K562 (cell line): ENCODE measurements around the gene NUP62. TPM values are rescaled to one million over a fixed set of nuclear protein-coding genes. Genes with fewer than 3 reads are reported as not detected.
A peak's percentile ranks its signal among the peaks of the same experiment; 100 is the strongest.

Experiments
- BRCA1 ChIP-seq, 2 experiments: fragments of 450-650 bp in 1 of 2; sonication (generic) in 1 of 2; formaldehyde crosslinking in 1 of 2; IDR thresholded peaks; 2 replicates each; pipeline versions ENCODE4 v1.5.0 to v1.6.1; 2017 to 2020; ENCODE audit warnings: mild to moderate bottlenecking in 1 of 2, missing genetic modification reagents in 1 of 2
- EP400 ChIP-seq: fragments of 450-650 bp; IDR thresholded peaks from 2 replicates; pipeline ENCODE4 v1.6.1; 2017; ENCODE audit warnings: antibody characterized with exemption, mild to moderate bottlenecking, moderate library complexity
- FOXP1 ChIP-seq: sonication (generic); formaldehyde crosslinking; IDR thresholded peaks from 2 replicates; pipeline ENCODE4 v1.8.0; 2022; ENCODE audit warnings: mild to moderate bottlenecking, missing genetic modification reagents
- GTF2B ChIP-seq: IDR thresholded peaks from 2 replicates; pipeline ENCODE4 v1.6.1; 2011; ENCODE audit not compliant: insufficient read length; ENCODE audit errors: extremely low read depth
- KLF16 ChIP-seq: IDR thresholded peaks from 2 replicates; pipeline ENCODE4 v1.6.1; 2016; ENCODE audit warnings: antibody characterized with exemption
- KLF6 ChIP-seq: fragments of 250-450 bp; sonication (Bioruptor Pico); IDR thresholded peaks from 2 replicates; pipeline ENCODE4 v1.4.0; 2020; ENCODE audit warnings: mild to moderate bottlenecking, moderate library complexity, borderline replicate concordance
- MAFF ChIP-seq: IDR thresholded peaks from 2 replicates; pipeline ENCODE4 v1.6.1; 2012; ENCODE audit warnings: low read length, improper control_type of control experiment
- MLX ChIP-seq, 2 experiments: fragments of 450-650 bp in 1 of 2; sonication (generic) in 1 of 2; formaldehyde crosslinking; conservative IDR thresholded peaks; 2 replicates each; pipeline versions ENCODE4 v1.4.0 to v1.8.1; 2020 to 2022; ENCODE audit warnings: mild to moderate bottlenecking in 1 of 2, missing genetic modification reagents in 1 of 2
- OTX1 ChIP-seq: fragments of 450-650 bp; formaldehyde crosslinking; IDR thresholded peaks from 2 replicates; pipeline ENCODE4 v1.4.0; 2022; ENCODE audit warnings: mild to moderate bottlenecking
- PBX2 ChIP-seq, 2 experiments: IDR thresholded peaks in 1 of 2; conservative IDR thresholded peaks in 1 of 2; 2 replicates each; pipeline ENCODE4 v1.6.1; 2016; ENCODE audit warnings: low read depth in 2 of 2, mild to moderate bottlenecking in 1 of 2, missing compliant biosample characterization in 1 of 2, missing genetic modification characterization in 1 of 2, moderate library complexity in 1 of 2
- POLR2H ChIP-seq: IDR thresholded peaks from 2 replicates; pipeline ENCODE4 v1.6.1; 2016; ENCODE audit warnings: missing genetic modification characterization, low read depth, mild to moderate bottlenecking, control low read depth, missing compliant biosample characterization, moderate library complexity
- RUNX1 ChIP-seq: sonication (generic); IDR thresholded peaks from 2 replicates; pipeline ENCODE4 v1.6.1; 2016; ENCODE audit warnings: antibody characterized with exemption, low read depth
- SMAD1 ChIP-seq: fragments of 150-350 bp; IDR thresholded peaks from 2 replicates; pipeline ENCODE4 v1.6.1; 2014; ENCODE audit warnings: low read length, low read depth; ENCODE audit not compliant: partially characterized antibody
- TARDBP ChIP-seq: fragments of 450-650 bp; IDR thresholded peaks from 2 replicates; pipeline ENCODE4 v1.6.1; 2016
- ZNF217 ChIP-seq: sonication (generic); formaldehyde crosslinking; IDR thresholded peaks from 2 replicates; pipeline ENCODE4 v1.8.0; 2022; ENCODE audit warnings: mild to moderate bottlenecking, missing genetic modification reagents
- ZNF23 ChIP-seq: fragments of 250-450 bp; sonication (Bioruptor Pico); IDR thresholded peaks from 2 replicates; pipeline ENCODE4 v1.4.0; 2020; ENCODE audit warnings: mild to moderate bottlenecking
- ZNF316 ChIP-seq: fragments of 450-650 bp; IDR thresholded peaks from 2 replicates; pipeline ENCODE4 v1.6.1; 2016
- ZNF583 ChIP-seq: fragments of 250-450 bp; sonication (Bioruptor Pico); IDR thresholded peaks from 2 replicates; pipeline ENCODE4 v1.4.0; 2020
- polyA plus RNA-seq, 8 experiments: library from polyadenylated mRNA; depleted of rRNA in 4 of 8; stranded (reverse) in 5 of 8; unstranded in 3 of 8; fragments of >200 nt; fragmentation: Nextera tagmentation in 2 of 8; fragmentation: Illumina TruSeq in 1 of 8; extraction: Ambion mirVana in 2 of 8; extraction: Trizol in 1 of 8; gene quantifications; 2 replicates each; pipeline versions ENCODE4 v1.2.1 to v1.2.3, GENCODE V29; 2011 to 2014; ENCODE audit warnings: inconsistent platforms in 1 of 8, missing spikeins in 1 of 8
- total RNA-seq, 7 experiments: library from RNA; depleted of rRNA in 6 of 7; stranded (reverse); fragments of >200 nt in 6 of 7; fragmentation: Illumina TruSeq in 2 of 7; extraction: Trizol in 2 of 7; gene quantifications; 2 replicates each; pipeline versions ENCODE4 v1.2.1 to v1.2.3, GENCODE V29; 2011 to 2021; ENCODE audit warnings: low replicate concordance in 1 of 7
- TF ChIP-seq, protein P1 (sequence below): sonication (generic); formaldehyde crosslinking; IDR thresholded peaks from 2 replicates; pipeline ENCODE4 v1.8.0; 2022; ENCODE audit warnings: mild to moderate bottlenecking, missing genetic modification reagents

Gene NUP62
- total and polyA plus RNA-seq, 9 of the 15 experiments (the other 6 are each of a cell fraction or from before 2014, with no cell fraction given), result 16.9 to 109 (median 66.0) TPM

DNA sequence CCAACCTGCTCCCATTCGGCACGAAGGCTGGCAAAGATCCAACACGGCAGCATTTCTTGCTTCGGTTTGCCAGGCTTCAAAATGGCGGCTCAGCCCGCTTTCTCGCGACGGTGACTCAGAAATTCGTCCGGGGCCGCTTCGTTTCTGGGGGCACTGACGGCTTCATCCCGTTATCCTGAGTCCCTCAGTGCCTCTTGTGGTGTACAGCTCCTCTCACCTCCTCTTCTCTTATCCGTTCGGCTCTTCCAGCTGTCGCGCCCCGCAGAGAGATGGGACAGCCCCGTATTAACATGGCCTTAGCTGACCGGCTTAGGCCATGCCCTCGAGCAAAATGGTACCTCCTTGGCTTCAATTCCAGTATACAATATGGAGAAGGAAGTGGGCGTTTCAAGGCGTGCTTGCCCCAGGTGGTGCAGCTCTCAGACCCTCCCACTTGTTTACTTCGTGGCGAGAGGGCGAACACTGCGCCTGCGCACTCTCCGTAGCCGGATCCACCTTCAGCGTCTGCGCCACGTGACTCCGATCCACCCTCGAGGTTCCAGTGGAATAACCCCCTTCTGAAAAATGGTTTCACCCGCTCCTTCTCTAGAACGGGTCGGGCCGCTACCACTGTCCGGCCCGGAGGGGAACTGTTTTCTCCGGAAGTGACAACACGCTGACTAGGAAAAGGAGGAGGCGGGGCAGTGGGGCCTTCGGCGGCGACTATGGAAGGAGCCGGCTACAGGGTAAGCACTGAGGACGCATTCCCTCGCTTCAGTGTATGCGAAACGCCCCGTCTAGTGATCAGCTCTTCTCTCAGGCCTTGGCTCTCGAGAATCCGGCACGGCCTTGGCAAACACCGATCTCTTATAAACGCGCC lies 52.1 kb downstream of the NUP62 start, which contains the start of the genes AKT1S1 and TBC1D17 (continued):
- TF ChIP-seq EP400, result peak; percentile 94
- TF ChIP-seq TARDBP, result 0 out of 2 replicates have a peak, but pooled peaks have one; percentile 13
- peak; percentile 63 for TF ChIP-seq POLR2H (tag)
- no peak for TF ChIP-seq MLX (CRISPR knock-in tag; conservative IDR thresholded peaks at IDR 0.05)
- peak; percentile 74; the same call in 1 of the 2 replicates for TF ChIP-seq KLF6 (CRISPR knock-in tag)
- no peak for TF ChIP-seq GTF2B
- TF ChIP-seq ZNF217, result no peak
- no peak for TF ChIP-seq PBX2 (CRISPR knock-in tag; IDR thresholded peaks at IDR 0.05; ENCODE audit: low read depth)
- TF ChIP-seq PBX2 (tag; conservative IDR thresholded peaks at IDR 0.05; ENCODE audit: low read depth), result 0 out of 2 replicates have a peak, but pooled peaks have one; percentile 17
- TF ChIP-seq OTX1 (CRISPR knock-in tag), result no peak
- no peak for TF ChIP-seq KLF16
- TF ChIP-seq RUNX1, result 0 out of 2 replicates have a peak, but pooled peaks have one; percentile 44
- TF ChIP-seq FOXP1 (CRISPR knock-in tag), result peak; percentile 97
- TF ChIP-seq ZNF23 (CRISPR knock-in tag), result no peak
- TF ChIP-seq SMAD1, result peak; percentile 72
- TF ChIP-seq, protein P1, sequence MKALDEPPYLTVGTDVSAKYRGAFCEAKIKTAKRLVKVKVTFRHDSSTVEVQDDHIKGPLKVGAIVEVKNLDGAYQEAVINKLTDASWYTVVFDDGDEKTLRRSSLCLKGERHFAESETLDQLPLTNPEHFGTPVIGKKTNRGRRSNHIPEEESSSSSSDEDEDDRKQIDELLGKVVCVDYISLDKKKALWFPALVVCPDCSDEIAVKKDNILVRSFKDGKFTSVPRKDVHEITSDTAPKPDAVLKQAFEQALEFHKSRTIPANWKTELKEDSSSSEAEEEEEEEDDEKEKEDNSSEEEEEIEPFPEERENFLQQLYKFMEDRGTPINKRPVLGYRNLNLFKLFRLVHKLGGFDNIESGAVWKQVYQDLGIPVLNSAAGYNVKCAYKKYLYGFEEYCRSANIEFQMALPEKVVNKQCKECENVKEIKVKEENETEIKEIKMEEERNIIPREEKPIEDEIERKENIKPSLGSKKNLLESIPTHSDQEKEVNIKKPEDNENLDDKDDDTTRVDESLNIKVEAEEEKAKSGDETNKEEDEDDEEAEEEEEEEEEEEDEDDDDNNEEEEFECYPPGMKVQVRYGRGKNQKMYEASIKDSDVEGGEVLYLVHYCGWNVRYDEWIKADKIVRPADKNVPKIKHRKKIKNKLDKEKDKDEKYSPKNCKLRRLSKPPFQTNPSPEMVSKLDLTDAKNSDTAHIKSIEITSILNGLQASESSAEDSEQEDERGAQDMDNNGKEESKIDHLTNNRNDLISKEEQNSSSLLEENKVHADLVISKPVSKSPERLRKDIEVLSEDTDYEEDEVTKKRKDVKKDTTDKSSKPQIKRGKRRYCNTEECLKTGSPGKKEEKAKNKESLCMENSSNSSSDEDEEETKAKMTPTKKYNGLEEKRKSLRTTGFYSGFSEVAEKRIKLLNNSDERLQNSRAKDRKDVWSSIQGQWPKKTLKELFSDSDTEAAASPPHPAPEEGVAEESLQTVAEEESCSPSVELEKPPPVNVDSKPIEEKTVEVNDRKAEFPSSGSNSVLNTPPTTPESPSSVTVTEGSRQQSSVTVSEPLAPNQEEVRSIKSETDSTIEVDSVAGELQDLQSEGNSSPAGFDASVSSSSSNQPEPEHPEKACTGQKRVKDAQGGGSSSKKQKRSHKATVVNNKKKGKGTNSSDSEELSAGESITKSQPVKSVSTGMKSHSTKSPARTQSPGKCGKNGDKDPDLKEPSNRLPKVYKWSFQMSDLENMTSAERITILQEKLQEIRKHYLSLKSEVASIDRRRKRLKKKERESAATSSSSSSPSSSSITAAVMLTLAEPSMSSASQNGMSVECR, result peak; percentile 76
- peak; percentile 67 for TF ChIP-seq ZNF316
- no peak for TF ChIP-seq BRCA1 (IDR thresholded peaks at IDR 0.05)
- TF ChIP-seq BRCA1 (CRISPR knock-in tag; IDR thresholded peaks at IDR 0.05), result no peak
- TF ChIP-seq ZNF583 (CRISPR knock-in tag), result no peak
- peak; percentile 70 for TF ChIP-seq MAFF
